ENCODE data around the gene CDC14A. TPM values are rescaled to one million over a fixed set of nuclear protein-coding genes. Genes with fewer than 3 reads are reported as not detected.

Gene CDC14A
- polyA plus RNA-seq, 1 of the 3 experiments (the other 2 are of a cell fraction) = 2.2 TPM

DNA sequence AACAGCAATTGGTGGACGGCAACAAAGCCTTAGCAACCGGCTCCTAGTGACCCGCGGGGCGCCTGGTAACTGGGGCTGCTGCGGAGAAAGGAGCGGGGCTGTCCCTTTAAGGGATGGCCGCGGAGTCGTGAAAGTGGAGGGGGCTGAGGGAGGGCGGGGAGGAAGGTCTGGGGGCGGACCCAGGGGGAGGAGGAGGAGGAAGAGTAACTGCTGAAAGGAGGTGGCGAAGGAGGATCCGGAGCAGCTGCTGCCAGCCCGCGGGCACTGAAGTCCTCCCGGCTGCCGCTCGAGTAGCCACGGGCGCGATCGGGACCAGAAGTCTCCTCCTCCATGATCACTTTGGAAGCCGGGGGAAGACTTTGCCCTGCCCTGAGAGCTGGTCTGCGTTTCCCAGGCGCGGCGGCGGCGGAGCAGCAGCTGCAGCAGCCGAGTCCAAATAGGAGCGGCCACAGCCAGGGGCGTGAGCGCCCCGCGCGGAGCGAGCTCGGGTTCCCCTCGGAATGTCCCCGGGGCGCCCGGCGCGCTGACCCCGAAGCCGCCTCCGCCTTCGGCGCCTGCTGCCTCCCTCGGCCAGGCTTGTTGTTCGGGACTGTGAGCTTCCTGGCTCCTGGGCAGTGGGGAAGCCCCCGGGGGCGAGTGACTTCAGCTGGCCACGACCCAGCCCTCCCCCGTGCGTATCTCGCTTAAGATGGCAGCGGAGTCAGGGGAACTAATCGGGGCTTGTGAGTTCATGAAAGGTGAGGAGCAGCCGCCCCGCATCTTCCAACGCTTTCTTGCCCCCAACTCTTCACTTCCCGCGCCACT lies at the start of gene CDC14A (continued):
- TF ChIP-seq FOXJ3 (CRISPR knock-in tag; IDR thresholded peaks at IDR 0.05) = no peak
- TF ChIP-seq, protein P1, sequence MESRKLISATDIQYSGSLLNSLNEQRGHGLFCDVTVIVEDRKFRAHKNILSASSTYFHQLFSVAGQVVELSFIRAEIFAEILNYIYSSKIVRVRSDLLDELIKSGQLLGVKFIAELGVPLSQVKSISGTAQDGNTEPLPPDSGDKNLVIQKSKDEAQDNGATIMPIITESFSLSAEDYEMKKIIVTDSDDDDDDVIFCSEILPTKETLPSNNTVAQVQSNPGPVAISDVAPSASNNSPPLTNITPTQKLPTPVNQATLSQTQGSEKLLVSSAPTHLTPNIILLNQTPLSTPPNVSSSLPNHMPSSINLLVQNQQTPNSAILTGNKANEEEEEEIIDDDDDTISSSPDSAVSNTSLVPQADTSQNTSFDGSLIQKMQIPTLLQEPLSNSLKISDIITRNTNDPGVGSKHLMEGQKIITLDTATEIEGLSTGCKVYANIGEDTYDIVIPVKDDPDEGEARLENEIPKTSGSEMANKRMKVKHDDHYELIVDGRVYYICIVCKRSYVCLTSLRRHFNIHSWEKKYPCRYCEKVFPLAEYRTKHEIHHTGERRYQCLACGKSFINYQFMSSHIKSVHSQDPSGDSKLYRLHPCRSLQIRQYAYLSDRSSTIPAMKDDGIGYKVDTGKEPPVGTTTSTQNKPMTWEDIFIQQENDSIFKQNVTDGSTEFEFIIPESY (IDR thresholded peaks at IDR 0.05; ENCODE audit: borderline replicate concordance, low read depth) = no peak
- no peak for TF ChIP-seq FOXM1 (IDR thresholded peaks at IDR 0.05; ENCODE audit: low read depth)
- TF ChIP-seq, protein P2, sequence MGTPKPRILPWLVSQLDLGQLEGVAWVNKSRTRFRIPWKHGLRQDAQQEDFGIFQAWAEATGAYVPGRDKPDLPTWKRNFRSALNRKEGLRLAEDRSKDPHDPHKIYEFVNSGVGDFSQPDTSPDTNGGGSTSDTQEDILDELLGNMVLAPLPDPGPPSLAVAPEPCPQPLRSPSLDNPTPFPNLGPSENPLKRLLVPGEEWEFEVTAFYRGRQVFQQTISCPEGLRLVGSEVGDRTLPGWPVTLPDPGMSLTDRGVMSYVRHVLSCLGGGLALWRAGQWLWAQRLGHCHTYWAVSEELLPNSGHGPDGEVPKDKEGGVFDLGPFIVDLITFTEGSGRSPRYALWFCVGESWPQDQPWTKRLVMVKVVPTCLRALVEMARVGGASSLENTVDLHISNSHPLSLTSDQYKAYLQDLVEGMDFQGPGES (IDR thresholded peaks at IDR 0.05; ENCODE audit: low read depth, low read length) = no peak
- no peak for TF ChIP-seq EP300 (IDR thresholded peaks at IDR 0.05; ENCODE audit: borderline replicate concordance in 1 of 2, low read depth in 1 of 2, low read length in 1 of 2)
- no peak for TF ChIP-seq GATA2 (CRISPR knock-in tag; IDR thresholded peaks at IDR 0.05)
- TF ChIP-seq POLR2AphosphoS5 (IDR thresholded peaks at IDR 0.05; ENCODE audit: low read depth, low read length) = peak; percentile 88
- TF ChIP-seq ELF1 (IDR thresholded peaks at IDR 0.05) = 0 out of 2 replicates have a peak, but pooled peaks have one; percentile 11
- TF ChIP-seq TEAD4 (IDR thresholded peaks at IDR 0.05; ENCODE audit: borderline replicate concordance, insufficient read depth) = 0 out of 2 replicates have a peak, but pooled peaks have one; percentile 30
- no peak for TF ChIP-seq GABPA (IDR thresholded peaks at IDR 0.05; ENCODE audit: low read depth)
- TF ChIP-seq FOSL2 (IDR thresholded peaks at IDR 0.05; ENCODE audit: borderline replicate concordance, low read depth) = no peak

DNA sequence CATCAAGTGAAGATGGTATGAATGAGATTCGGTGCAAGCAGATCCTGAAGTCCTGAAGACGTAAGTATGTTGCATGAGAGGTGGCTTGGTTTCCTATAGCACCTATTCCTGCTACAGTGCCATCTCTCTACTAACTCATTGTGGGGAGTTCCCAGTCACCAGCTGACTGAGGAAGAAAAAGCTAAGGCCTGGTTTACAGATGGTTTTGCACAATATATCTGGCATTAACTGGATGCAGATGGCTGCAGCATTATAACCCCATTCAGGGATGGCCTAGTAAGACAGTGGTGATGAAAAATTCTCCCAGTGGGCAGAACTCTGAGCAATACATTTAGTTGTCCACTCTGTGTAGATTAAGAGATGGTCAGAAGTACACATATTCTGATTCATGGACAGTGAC lies 49.6 kb upstream of the CDC14A start:
- no peak overlapping the region for H2AFZ ChIP-seq (ENCODE audit: low read depth)
- no peaks in the 10 kb centered on the region for H4K20me1 ChIP-seq (ENCODE audit: insufficient read depth)
- H3K9ac ChIP-seq = no peak overlapping the region
- ChIA-PET CTCF (no interaction called here), POLR2A (no interaction called here)
- DNase-seq = no peak
- H3K27me3 ChIP-seq (ENCODE audit: insufficient read depth) = no peaks in the 10 kb centered on the region
- H3K79me2 ChIP-seq (ENCODE audit: insufficient read depth) = no peaks in the 10 kb centered on the region
- TF ChIP-seq CHD2 (IDR thresholded peaks at IDR 0.05; ENCODE audit: low read length, partially characterized antibody) (no peak), FOSL2 (IDR thresholded peaks at IDR 0.05; ENCODE audit: borderline replicate concordance, low read depth) (no peak), JUND (IDR thresholded peaks at IDR 0.05) (no peak), RXRA (IDR thresholded peaks at IDR 0.05; ENCODE audit: borderline replicate concordance, low read depth) (no peak), GATA2 (CRISPR knock-in tag; IDR thresholded peaks at IDR 0.05) (no peak)
- H3K4me1 ChIP-seq (ENCODE audit: control insufficient read depth in 1 of 2, insufficient read depth in 2 of 2, low read depth in 1 of 2, low read length in 1 of 2) = no peaks in the 10 kb centered on the region
- no peaks in the 10 kb centered on the region for H3K9me2 ChIP-seq
- no peaks in the 10 kb centered on the region for H3K9me3 ChIP-seq
- H3K36me3 ChIP-seq (replicated peaks in 1 of 2; ENCODE audit: control insufficient read depth in 1 of 2, insufficient read depth in 2 of 2, low read length in 1 of 2) = no peaks in the 10 kb centered on the region
- H3F3A ChIP-seq (replicated peaks; ENCODE audit: insufficient read depth) = no peaks in the 10 kb centered on the region
- WGBS (ENCODE audit: low lambda C conversion rate) = 88% methylated on average over 2 of the region's 2 CpGs
- H3K27ac ChIP-seq (ENCODE audit: low read depth in 2 of 2, low read length in 1 of 2) = no peak overlapping the region
- no peak overlapping the region for H3K4me3 ChIP-seq (ENCODE audit: low read depth in 2 of 2, low read length in 1 of 2)
- no peak overlapping the region for H3K4me2 ChIP-seq

Measured in SK-N-SH (cell line).